ENCODE results near the gene TREML4.

The TREML4 gene

DNA sequence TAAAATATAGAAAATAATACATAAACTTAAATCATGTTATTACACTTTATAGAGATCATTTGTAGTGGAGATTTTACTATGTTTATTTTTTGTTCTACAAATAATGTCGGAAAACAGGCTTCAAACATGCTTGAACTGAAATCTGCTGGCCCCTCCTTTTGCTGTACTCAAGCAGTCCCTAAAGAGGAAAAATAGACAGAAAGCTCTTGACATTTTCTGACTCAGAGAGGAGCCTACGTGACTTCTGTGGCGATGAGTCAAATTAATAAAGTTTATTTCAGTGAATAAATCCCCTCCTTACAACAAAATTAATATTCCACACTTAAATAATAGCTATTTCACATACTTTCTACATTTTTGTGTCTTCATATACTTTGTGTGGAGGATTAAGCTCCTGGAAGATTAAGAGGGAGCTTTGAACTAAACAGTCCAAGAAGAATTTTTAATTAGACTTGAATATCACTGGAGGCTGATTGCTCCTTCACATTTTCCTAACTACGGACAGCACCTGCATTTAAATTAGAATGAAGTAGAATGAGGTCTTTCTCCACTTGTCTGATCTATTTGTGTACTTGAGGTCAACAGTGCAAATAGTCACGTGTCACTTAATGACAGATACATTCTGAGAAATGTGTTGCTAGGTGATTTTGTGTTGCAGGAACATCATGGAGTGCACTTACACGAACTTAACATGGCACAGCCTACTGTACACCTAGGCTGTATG is 60.0 kb downstream of the TREML4 start:
- DNase-seq (ENCODE audit: low read depth), result no peak

Measured in fibroblast of gingiva (primary cell).